Measurements from ENCODE around the gene TMEM161A.
"Not testable (repeated sequence)": the region's sequence is repeated elsewhere in the genome, so short reads cannot be mapped to it uniquely, and the experiment has no call there.

The TMEM161A gene

GRCh38 chr19:19142347-19142746 lies 4.1 kb upstream of the TMEM161A start:
- H3K36me3 ChIP-seq (ENCODE audit: insufficient read depth, insufficient read length, low read length), result no peaks in the 10 kb centered on the region
- TF ChIP-seq YY1 (IDR thresholded peaks at IDR 0.05; ENCODE audit: insufficient read depth, insufficient read length) (no peak), SUZ12 (IDR thresholded peaks at IDR 0.05; ENCODE audit: extremely low read depth, insufficient read depth, insufficient read length) (no peak), ZNF274 (IDR thresholded peaks at IDR 0.05; ENCODE audit: low read depth, low read length) (no peak)

GRCh38 chr19:19140476-19140875 lies 2.2 kb upstream of the TMEM161A start:
- peaks cover 19% of the 10 kb centered on the region for H3K27me3 ChIP-seq (ENCODE audit: insufficient read depth, insufficient read length)
- H3K9ac ChIP-seq (ENCODE audit: insufficient read length, low read depth), result no peak overlapping the region
- H3K9me3 ChIP-seq (ENCODE audit: insufficient read depth, low read length), result no peaks in the 10 kb centered on the region
- TF ChIP-seq SUZ12 (IDR thresholded peaks at IDR 0.05; ENCODE audit: extremely low read depth, insufficient read depth, insufficient read length) (no peak), ZNF274 (IDR thresholded peaks at IDR 0.05; ENCODE audit: low read depth, low read length) (no peak), YY1 (IDR thresholded peaks at IDR 0.05; ENCODE audit: insufficient read depth, insufficient read length) (no peak)
- no peaks in the 10 kb centered on the region for H3K36me3 ChIP-seq (ENCODE audit: insufficient read depth, insufficient read length, low read length)
- H3K4me1 ChIP-seq (ENCODE audit: insufficient read depth, insufficient read length), result peaks cover 2% of the 10 kb centered on the region
- no peak for DNase-seq (ENCODE audit: low read depth, low spot score)
- no peak overlapping the region for H3K4me3 ChIP-seq (ENCODE audit: insufficient read length, low read depth)

More at GRCh38 chr19:19142347-19142746, 4.1 kb upstream of the TMEM161A start:
- no peaks in the 10 kb centered on the region for H3K9me3 ChIP-seq (ENCODE audit: insufficient read depth, low read length)
- peaks cover 23% of the 10 kb centered on the region for H3K27me3 ChIP-seq (ENCODE audit: insufficient read depth, insufficient read length)
- DNase-seq (ENCODE audit: low read depth, low spot score), result no peak
- H3K9ac ChIP-seq (ENCODE audit: insufficient read length, low read depth), result no peak overlapping the region
- peaks cover 5% of the 10 kb centered on the region for H3K4me1 ChIP-seq (ENCODE audit: insufficient read depth, insufficient read length)
- H3K4me3 ChIP-seq (ENCODE audit: insufficient read length, low read depth), result no peak overlapping the region

- peaks cover 2% of the 10 kb centered on the region for H3K4me1 ChIP-seq (ENCODE audit: insufficient read depth, insufficient read length)
- no peak overlapping the region for H3K9ac ChIP-seq (ENCODE audit: insufficient read length, low read depth)
- H3K36me3 ChIP-seq (ENCODE audit: insufficient read depth, insufficient read length, low read length), result no peaks in the 10 kb centered on the region
- no peak for TF ChIP-seq SUZ12 (IDR thresholded peaks at IDR 0.05; ENCODE audit: extremely low read depth, insufficient read depth, insufficient read length)
- TF ChIP-seq YY1 (IDR thresholded peaks at IDR 0.05; ENCODE audit: insufficient read depth, insufficient read length), result no peak
- no peak for TF ChIP-seq ZNF274 (IDR thresholded peaks at IDR 0.05; ENCODE audit: low read depth, low read length)
- peaks cover 19% of the 10 kb centered on the region for H3K27me3 ChIP-seq (ENCODE audit: insufficient read depth, insufficient read length)
- H3K4me3 ChIP-seq (ENCODE audit: insufficient read length, low read depth), result no peak overlapping the region
- no peak for DNase-seq (ENCODE audit: low read depth, low spot score)
- H3K9me3 ChIP-seq (ENCODE audit: insufficient read depth, low read length), result no peaks in the 10 kb centered on the region
Observed at GRCh38 chr19:19139876-19140229, 1.6 kb upstream of the TMEM161A start.

- peak overlapping the region; percentile 95 for H3K9ac ChIP-seq (ENCODE audit: insufficient read length, low read depth)
- H3K4me3 ChIP-seq (ENCODE audit: insufficient read length, low read depth), result peak overlapping the region; percentile 82
- H3K36me3 ChIP-seq (ENCODE audit: insufficient read depth, insufficient read length, low read length), result peaks cover 8% of the 10 kb centered on the region
- peaks cover 2% of the 10 kb centered on the region for H3K4me1 ChIP-seq (ENCODE audit: insufficient read depth, insufficient read length)
- H3K9me3 ChIP-seq (ENCODE audit: insufficient read depth, low read length), result peaks cover 7% of the 10 kb centered on the region; the same call in 1 of the 2 replicates
- no peak for TF ChIP-seq ZNF274 (IDR thresholded peaks at IDR 0.05; ENCODE audit: low read depth, low read length)
- TF ChIP-seq YY1 (IDR thresholded peaks at IDR 0.05; ENCODE audit: insufficient read depth, insufficient read length), result no peak
- no peak for TF ChIP-seq SUZ12 (IDR thresholded peaks at IDR 0.05; ENCODE audit: extremely low read depth, insufficient read depth, insufficient read length)
- no peak for DNase-seq (ENCODE audit: low read depth, low spot score)
- peaks cover 19% of the 10 kb centered on the region for H3K27me3 ChIP-seq (ENCODE audit: insufficient read depth, insufficient read length)
Observed at GRCh38 chr19:19137556-19138108, 646 bp downstream of the TMEM161A start.

- H3K27me3 ChIP-seq (ENCODE audit: insufficient read depth, insufficient read length), result peaks cover 10% of the 10 kb centered on the region
- H3K9me3 ChIP-seq (ENCODE audit: insufficient read depth, low read length), result peaks cover 18% of the 10 kb centered on the region; the same call in 1 of the 2 replicates
- H3K9ac ChIP-seq (ENCODE audit: insufficient read length, low read depth); H3K4me1 ChIP-seq (ENCODE audit: insufficient read depth, insufficient read length); DNase-seq (ENCODE audit: low read depth, low spot score); H3K4me3 ChIP-seq (ENCODE audit: insufficient read length, low read depth): not testable (repeated sequence)
- H3K36me3 ChIP-seq (ENCODE audit: insufficient read depth, insufficient read length, low read length), result peaks cover 16% of the 10 kb centered on the region
Observed at GRCh38 chr19:19135713-19136112, 2.6 kb downstream of the TMEM161A start.

GRCh38 chr19:19134687-19135158 lies 3.6 kb downstream of the TMEM161A start:
- no peak overlapping the region for H3K9ac ChIP-seq (ENCODE audit: insufficient read length, low read depth)
- TF ChIP-seq ZNF274 (IDR thresholded peaks at IDR 0.05; ENCODE audit: low read depth, low read length), result no peak
- TF ChIP-seq SUZ12 (IDR thresholded peaks at IDR 0.05; ENCODE audit: extremely low read depth, insufficient read depth, insufficient read length), result no peak
- no peak for TF ChIP-seq YY1 (IDR thresholded peaks at IDR 0.05; ENCODE audit: insufficient read depth, insufficient read length)
- peaks cover 23% of the 10 kb centered on the region for H3K36me3 ChIP-seq (ENCODE audit: insufficient read depth, insufficient read length, low read length)
- H3K27me3 ChIP-seq (ENCODE audit: insufficient read depth, insufficient read length), result peaks cover under 1% of the 10 kb centered on the region
- no peak overlapping the region for H3K4me3 ChIP-seq (ENCODE audit: insufficient read length, low read depth)
- DNase-seq (ENCODE audit: low read depth, low spot score), result no peak
- H3K4me1 ChIP-seq (ENCODE audit: insufficient read depth, insufficient read length), result peaks cover 2% of the 10 kb centered on the region
- H3K9me3 ChIP-seq (ENCODE audit: insufficient read depth, low read length), result peaks cover 18% of the 10 kb centered on the region; the same call in 1 of the 2 replicates

GRCh38 chr19:19133985-19134384 lies 4.3 kb downstream of the TMEM161A start:
- DNase-seq (ENCODE audit: low read depth, low spot score), result no peak
- no peak overlapping the region for H3K4me3 ChIP-seq (ENCODE audit: insufficient read length, low read depth)
- H3K9me3 ChIP-seq (ENCODE audit: insufficient read depth, low read length), result peaks cover 18% of the 10 kb centered on the region; the same call in 1 of the 2 replicates
- no peak overlapping the region for H3K9ac ChIP-seq (ENCODE audit: insufficient read length, low read depth)
- H3K4me1 ChIP-seq (ENCODE audit: insufficient read depth, insufficient read length), result peaks cover 2% of the 10 kb centered on the region
- TF ChIP-seq ZNF274 (IDR thresholded peaks at IDR 0.05; ENCODE audit: low read depth, low read length), result no peak
- no peak for TF ChIP-seq YY1 (IDR thresholded peaks at IDR 0.05; ENCODE audit: insufficient read depth, insufficient read length)
- no peak for TF ChIP-seq SUZ12 (IDR thresholded peaks at IDR 0.05; ENCODE audit: extremely low read depth, insufficient read depth, insufficient read length)
- H3K36me3 ChIP-seq (ENCODE audit: insufficient read depth, insufficient read length, low read length), result peaks cover 24% of the 10 kb centered on the region
- no peaks in the 10 kb centered on the region for H3K27me3 ChIP-seq (ENCODE audit: insufficient read depth, insufficient read length)

Measured in NT2/D1 (cell line).